SIG-M5 (cell line): Measurements from ENCODE around the gene TMEM201.

Experiments used
- DNase-seq: peaks from one replicate; lab custom pipeline; 2025; lab: John Stamatoyannopoulos, UW

TMEM201 gene

DNA sequence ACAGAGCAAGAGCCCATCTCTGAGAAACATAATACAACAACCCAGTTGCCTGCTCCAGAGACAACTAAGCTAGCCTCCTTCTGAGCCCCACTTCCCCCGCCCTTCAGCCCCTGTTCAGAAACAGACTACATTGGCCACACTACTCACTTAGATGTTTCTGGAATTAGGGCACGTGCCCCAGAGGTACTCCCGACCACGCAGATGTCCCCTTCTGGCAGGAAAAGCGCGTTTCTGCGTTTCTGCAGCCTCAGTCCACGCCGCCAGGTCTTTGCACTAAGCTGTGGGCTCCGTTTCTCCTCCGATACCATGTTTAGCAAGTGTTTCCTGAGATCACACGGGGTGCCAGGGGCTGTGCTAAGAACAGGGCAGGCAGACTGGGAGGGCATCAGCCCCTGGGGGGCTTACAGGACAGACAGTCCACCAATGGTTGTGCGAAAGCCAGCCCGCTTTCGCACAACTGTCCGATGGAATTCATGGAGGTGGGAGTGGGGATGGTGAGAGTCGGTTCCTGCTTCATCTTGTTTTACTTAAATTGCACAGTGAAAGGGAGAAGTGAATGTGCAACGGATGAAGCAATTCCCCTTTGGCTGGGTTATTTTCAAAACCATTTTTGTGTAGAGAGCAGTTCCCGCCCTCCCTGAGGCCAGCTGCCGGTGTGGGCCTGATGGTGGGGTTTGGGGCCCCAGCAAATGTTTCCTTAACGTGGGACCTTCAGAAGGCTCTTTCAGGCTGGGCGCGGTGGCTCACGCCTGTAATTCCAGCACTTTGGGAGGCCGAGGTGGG, 65.5 kb downstream of the TMEM201 start:
- peak; percentile 67 for DNase-seq

DNA sequence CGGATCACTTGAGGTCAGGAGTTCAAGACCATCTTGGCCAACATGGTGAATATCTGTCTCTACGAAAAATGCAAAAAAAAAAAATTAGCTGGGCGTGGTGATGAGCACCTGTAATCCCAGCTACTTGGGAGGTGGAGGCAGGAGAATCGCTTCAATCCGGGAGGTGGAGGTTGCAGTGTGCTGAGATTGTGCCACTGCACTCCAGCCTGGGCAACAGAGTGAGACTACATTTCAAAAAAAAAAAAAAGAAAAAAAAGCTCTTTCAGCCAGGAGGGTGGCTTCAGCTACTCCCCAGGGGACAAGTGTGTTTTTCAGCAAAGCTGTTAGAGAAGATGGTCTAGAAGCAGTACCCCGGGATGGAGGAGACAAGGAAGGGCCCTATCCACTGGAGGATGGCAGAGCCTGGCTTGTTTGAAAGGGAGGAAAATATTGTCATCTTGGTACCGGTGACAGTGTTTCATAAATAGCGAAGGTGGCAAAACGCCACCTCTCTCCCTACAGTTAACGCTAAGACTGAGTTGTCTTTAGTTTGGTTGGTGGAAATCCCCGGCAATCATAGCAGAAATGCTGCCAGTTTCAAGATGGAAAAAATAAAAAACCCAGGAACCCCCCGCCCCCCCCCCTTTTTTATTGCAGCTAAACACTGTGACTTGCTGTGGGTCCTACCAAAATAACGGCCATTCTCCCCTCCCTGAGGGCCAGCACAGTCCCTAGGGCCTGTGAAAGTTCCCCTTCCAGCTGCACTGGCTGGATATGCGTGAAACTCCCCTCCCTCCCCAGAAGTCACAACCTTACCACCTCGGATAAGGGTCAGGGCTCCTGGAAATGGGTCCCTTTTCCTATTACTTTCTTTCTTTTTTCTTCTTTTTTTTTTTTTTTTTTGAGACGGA, 66.4 kb downstream of the TMEM201 start:
- DNase-seq, result no peak

DNA sequence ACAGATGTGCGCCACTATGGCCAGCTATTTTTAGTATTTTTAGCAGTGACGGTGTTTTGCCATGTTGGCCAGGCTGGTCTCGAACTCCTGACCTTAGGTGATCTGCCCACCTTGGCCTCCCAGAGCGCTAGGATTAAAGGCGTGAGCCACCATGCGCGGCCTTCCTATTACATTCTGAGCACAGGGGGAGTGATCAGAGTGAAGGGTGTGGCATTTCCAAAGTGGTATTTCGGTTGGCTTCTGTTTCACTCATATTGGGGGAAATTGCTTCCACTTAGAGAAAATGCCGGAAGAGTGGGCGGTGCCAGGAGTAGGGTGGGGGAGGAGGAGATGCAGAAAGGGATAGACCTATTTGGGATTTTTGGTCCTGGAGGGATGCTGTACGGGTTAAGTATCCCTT, 67.1 kb downstream of the TMEM201 start:
- DNase-seq, result no peak

DNA sequence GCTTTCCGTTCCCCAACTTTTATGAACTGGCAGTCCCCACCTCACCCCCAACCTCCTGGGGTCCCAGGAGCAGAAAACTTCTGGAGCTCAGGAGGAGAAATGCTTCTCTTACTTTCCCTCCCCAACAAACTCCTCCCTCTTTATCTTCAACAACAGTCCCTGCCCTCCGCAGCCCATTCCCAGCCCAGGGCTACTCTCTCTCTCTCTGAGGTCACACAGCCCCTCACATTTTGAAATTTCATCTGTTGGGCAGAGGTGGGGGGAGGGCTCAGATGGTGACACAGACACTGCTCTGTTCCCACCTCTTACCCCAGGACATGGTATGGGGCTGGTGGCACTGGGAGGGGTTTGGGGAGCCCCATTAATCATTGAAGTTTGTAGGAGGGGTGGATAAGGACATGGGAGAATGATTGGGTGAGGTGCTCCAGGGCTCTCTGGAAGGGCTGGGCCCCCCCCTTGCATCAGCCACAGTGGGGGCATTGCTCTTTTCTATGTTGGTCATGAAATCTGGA, 68.9 kb downstream of the TMEM201 start:
- no peak for DNase-seq

DNA sequence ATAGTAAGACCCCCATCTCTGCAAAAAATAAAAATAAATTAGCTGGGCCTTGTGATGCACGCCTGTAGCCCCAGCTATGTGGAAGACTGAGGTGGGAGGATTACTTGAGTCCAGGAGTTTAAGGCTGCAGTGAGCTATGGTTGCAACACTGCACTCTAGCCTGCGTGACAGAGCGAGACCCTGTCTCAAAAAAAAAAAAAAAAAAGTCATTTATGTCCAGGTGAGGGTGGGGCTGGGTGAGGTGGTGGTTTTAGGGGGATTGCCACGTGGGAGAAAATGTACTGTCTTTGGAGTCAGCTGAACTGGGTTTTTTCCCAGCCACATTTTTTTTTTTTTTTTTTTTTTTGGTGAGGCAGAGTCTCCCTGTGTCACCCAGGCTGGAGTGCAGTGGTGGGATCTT, 69.5 kb downstream of the TMEM201 start:
- no peak for DNase-seq

DNA sequence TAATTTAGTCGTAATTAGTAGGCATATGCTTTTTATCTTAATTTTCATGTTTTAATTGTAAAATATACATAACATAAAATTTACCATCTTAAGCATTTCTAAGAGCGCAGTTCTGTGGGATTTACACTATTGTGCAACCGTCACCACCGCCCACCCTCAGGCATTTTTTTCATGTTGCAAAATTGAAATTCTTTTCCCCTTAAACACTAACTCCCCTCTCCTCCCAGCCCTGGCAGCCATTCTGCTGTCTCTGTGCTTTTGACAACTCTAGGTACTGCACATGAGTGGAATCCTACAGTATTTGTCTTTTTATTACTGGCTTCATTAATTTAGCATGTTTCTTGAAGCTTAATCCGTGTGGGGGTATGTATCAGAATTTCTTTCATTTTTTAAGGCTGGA, 70.6 kb downstream of the TMEM201 start:
- DNase-seq, result no peak

DNA sequence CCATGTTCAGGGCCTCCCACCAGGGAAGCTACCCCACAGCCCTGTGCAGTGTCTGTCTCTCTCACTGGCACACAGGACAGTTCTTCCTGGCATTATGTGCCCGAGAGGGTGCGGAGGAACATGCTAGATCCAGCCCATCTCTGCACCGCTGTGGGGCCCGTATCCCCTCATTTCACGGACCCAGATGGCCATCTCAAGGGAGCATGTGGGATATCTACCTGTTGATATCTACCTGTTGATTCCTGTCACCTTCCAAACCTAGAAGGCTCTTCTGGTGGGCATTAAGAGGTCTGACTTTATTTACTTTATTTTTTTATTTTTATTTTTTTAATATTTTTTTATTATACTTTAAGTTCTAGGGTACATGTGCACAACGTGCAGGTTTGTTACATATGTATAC, 74.5 kb downstream of the TMEM201 start:
- DNase-seq, result no peak
